SJSA1 (cell line): ENCODE results near the gene CARD16. TPM values are rescaled to one million over a fixed set of nuclear protein-coding genes. Genes with fewer than 3 reads are reported as not detected.

Experiments
- DNase-seq, 2 experiments: peaks; one replicate each; pipeline ENCODE4 v3.0.0-alpha.2; 2015 to 2020; ENCODE audit warnings: low spot score in 2 of 2, low read depth in 1 of 2
- H3K27ac ChIP-seq: fragments of 250-450 bp; sonication (Bioruptor Pico); 2 replicates; pipeline ENCODE4 v1.5.1; 2020; ENCODE audit warnings: mild to moderate bottlenecking, moderate library complexity
- H3K27me3 ChIP-seq: fragments of 250-450 bp; sonication (Bioruptor Pico); replicated peaks from 2 replicates; pipeline ENCODE4 v1.5.1; 2020; ENCODE audit warnings: mild to moderate bottlenecking, moderate library complexity
- H3K36me3 ChIP-seq: fragments of 250-450 bp; sonication (Bioruptor Pico); 2 replicates; pipeline ENCODE4 v1.5.1; 2020; ENCODE audit warnings: mild to moderate bottlenecking
- H3K4me1 ChIP-seq: fragments of 250-450 bp; sonication (Bioruptor Pico); replicated peaks from 2 replicates; pipeline ENCODE4 v1.6.1; 2021; ENCODE audit warnings: mild to moderate bottlenecking
- H3K4me3 ChIP-seq: fragments of 250-450 bp; sonication (Bioruptor Pico); 2 replicates; pipeline ENCODE4 v1.5.1; 2020; ENCODE audit warnings: mild to moderate bottlenecking
- H3K9me3 ChIP-seq: fragments of 250-450 bp; sonication (Bioruptor Pico); replicated peaks from 2 replicates; pipeline ENCODE4 v1.5.1; 2020; ENCODE audit warnings: mild to moderate bottlenecking
- total RNA-seq: library from RNA; depleted of rRNA; stranded (reverse); fragments of >200 nt; shearing (Covaris generic); gene quantifications from 2 replicates; pipeline ENCODE4 v1.2.3, GENCODE V29; 2014

CARD16 gene
- total RNA-seq, 1 experiment from 2014 or later, result 36.7 TPM

DNA sequence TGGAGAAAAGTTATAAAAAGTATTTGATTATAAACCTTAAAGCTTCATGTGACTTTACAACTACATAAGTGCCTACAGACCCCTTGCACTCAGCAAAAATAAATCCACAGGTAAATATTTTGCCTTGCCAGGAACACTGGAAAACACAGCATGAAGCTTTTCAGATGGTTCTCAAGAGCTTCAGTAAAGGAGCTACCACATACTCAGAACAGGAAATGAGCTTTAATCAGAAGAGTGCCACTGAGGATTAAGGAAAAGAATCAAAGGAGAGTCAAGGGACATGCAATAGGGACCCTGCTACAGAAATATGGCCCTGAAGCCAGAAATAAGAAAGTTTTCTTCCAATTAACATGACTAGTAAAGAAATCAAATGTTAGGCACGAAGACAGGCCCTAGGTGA is 11.4 kb downstream of the CARD16 start:
- Histone ChIP-seq H3K9me3 (no peaks in the 10 kb centered on the region), H3K4me3 (no peak overlapping the region), H3K27me3 (no peaks in the 10 kb centered on the region), H3K36me3 (no peaks in the 10 kb centered on the region), H3K4me1 (no peaks in the 10 kb centered on the region; the same call in 1 of the 2 replicates), H3K27ac (no peak overlapping the region)
- DNase-seq, result no peak

DNA sequence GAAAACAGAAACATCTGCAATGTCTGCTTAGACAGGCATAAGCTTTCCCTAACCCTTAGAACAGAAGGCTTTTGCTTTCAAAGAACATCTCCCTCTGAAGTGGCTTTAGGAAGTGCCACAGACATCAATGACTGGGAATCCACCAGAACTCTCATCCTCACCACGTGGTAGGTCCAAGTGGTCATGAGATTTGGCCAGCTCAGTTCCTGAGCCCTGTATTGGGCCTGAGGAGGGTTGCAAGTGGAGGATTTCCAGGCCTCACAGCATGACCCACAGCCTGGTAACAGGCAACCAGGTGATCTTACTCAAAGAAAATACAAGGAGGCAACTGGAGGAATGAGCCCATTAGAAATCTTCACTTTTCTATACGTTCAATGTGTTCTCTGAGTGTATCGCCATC is 11.8 kb downstream of the CARD16 start:
- no peak overlapping the region for H3K27ac ChIP-seq
- no peaks in the 10 kb centered on the region for H3K9me3 ChIP-seq
- no peaks in the 10 kb centered on the region for H3K36me3 ChIP-seq
- no peaks in the 10 kb centered on the region for H3K27me3 ChIP-seq
- DNase-seq, result no peak
- H3K4me1 ChIP-seq, result no peaks in the 10 kb centered on the region; the same call in 1 of the 2 replicates
- no peak overlapping the region for H3K4me3 ChIP-seq

DNA sequence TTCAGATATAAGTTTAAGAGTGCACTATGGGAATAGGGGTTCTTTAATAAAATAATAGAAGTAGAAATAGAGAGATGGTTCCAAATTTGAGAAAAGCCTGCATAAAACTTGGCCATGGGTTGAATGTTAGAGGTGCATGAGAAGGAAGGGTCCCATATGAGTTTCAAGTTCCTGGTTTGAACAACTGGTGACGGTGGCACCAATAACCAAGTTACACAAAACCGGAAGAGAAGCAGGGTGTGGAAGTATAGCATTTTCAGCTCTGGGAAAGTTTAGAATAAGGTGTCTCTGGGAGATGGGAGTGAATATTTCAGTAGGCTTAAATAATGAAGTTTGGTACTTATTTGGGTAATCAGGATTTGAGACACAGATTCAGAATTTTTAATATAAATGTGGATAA is 12.6 kb downstream of the CARD16 start:
- Histone ChIP-seq H3K36me3 (no peaks in the 10 kb centered on the region), H3K4me1 (no peaks in the 10 kb centered on the region; the same call in 1 of the 2 replicates), H3K4me3 (no peak overlapping the region), H3K27ac (no peak overlapping the region), H3K9me3 (no peaks in the 10 kb centered on the region), H3K27me3 (no peaks in the 10 kb centered on the region)
- DNase-seq, result no peak

DNA sequence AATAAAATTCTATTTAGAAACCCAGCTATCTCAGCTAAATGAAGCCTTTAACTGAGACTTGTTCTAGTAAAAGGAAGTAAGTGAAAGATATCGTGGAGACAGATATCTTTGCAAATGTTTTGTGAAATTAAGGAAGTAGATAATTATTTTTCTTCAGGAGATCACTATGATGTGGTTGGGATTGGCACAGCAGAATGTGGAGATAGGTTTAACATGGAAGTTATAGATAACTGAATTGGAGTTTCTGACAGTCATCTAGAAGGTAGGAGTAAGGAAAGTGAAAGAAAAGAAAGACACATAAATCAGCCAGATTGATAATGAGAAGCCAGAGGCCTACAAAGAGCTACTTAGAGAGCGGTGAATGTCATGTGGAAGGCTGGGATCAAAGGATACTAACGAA is 17.5 kb downstream of the CARD16 start:
- Histone ChIP-seq H3K9me3 (no peaks in the 10 kb centered on the region), H3K36me3 (no peaks in the 10 kb centered on the region), H3K4me3 (no peak overlapping the region), H3K27ac (no peak overlapping the region), H3K27me3 (no peaks in the 10 kb centered on the region), H3K4me1 (no peaks in the 10 kb centered on the region)
- no peak for DNase-seq

DNA sequence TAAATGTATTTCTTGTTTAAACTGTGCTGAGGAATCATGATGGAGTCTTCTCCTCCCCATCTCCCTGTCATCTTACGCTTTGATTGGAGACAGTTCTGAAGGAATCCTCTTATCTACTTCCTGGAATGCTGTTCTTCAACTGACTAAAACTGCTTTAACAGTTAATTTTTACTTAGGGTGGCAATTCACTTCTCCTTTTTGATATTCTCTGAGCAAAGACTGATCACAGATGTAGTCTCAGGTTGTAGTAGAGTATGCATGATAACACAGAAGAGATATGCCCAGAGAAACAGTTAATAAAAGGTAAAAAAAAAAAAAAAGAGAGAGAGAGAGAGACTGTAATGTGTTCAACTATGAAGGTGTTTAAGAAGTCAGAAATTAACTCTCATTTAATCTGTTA is 20.7 kb downstream of the CARD16 start:
- no peaks in the 10 kb centered on the region for H3K9me3 ChIP-seq
- H3K27me3 ChIP-seq, result no peaks in the 10 kb centered on the region
- no peaks in the 10 kb centered on the region for H3K36me3 ChIP-seq
- DNase-seq, result no peak
- no peak overlapping the region for H3K4me3 ChIP-seq
- no peak overlapping the region for H3K27ac ChIP-seq
- no peaks in the 10 kb centered on the region for H3K4me1 ChIP-seq

DNA sequence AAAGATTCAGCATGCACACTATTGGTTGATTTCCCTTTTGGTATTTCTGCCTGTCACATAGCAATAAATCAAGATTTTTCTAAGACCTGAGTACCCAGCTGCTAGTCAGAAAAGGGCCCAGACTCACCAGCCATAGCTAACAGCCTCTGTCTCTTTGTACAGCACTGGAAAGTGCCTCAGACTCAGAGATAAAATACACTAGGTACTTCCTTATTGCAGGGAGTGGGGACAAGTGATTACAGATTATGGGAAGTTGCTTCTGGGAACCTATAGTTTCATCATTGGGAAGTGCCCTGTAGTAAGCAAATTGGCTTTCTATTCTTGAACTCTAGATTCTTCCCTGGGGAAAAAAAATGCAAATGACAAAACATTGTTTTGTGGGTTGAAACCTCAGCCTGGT is 22.1 kb downstream of the CARD16 start, which contains the start of gene CASP5:
Gene CASP5, minus strand, starts transcription at position 166 of the 400 bp plus-strand sequence. Its CDS starts 32 bp downstream, at position 134.
- H3K36me3 ChIP-seq, result no peaks in the 10 kb centered on the region
- H3K4me3 ChIP-seq, result no peak within 1 kb of the TSS
- no peaks in the 10 kb centered on the region for H3K27me3 ChIP-seq
- H3K27ac ChIP-seq, result no peak within 1 kb of the TSS
- H3K4me1 ChIP-seq, result no peaks in the 10 kb centered on the region
- no peak for DNase-seq
- no peaks in the 10 kb centered on the region for H3K9me3 ChIP-seq

DNA sequence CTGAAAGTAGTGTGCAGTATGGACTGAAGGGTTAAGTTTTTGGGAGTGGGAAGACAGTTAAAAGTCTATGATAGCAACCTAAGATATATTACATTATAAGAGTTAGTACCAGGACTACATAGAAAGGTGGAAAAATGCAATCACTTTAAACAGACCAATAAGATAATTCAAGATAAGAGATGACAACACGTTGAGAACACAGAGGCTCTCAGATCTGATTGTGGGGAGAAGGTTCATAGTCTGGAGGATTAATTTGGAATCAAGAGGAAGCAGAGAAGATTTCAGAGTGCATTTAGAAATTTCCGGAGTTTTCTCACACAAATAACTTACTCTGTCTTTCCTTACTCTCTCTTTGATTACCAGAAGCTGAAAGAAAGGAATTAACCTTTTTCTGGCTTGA is 22.6 kb downstream of the CARD16 start:
- no peak overlapping the region for H3K27ac ChIP-seq
- H3K27me3 ChIP-seq, result no peaks in the 10 kb centered on the region
- no peaks in the 10 kb centered on the region for H3K4me1 ChIP-seq
- H3K4me3 ChIP-seq, result no peak overlapping the region
- no peaks in the 10 kb centered on the region for H3K36me3 ChIP-seq
- no peaks in the 10 kb centered on the region for H3K9me3 ChIP-seq
- DNase-seq, result no peak

DNA sequence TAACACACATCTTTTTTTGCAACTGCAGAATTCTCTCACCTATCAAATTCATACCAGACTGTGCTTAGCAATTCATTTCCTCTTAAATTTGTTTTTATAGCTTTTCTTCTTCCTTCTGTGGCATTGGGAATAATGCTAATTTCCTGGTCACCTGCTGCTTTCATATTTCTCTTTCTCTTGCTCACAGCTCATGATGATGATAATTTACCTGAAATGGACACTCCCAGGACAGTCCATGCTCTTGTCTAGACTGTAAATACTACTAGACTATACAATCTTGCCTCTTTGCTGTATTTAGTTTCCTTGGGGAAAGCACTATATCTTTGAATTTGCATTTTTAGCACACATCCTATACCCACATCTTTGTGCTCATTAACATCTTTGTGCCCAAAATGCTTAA is 37.7 kb downstream of the CARD16 start:
- Histone ChIP-seq H3K27me3 (no peaks in the 10 kb centered on the region), H3K4me3 (no peak overlapping the region), H3K4me1 (peaks cover 5% of the 10 kb centered on the region), H3K36me3 (no peaks in the 10 kb centered on the region), H3K9me3 (no peaks in the 10 kb centered on the region), H3K27ac (no peak overlapping the region)
- DNase-seq, result no peak

DNA sequence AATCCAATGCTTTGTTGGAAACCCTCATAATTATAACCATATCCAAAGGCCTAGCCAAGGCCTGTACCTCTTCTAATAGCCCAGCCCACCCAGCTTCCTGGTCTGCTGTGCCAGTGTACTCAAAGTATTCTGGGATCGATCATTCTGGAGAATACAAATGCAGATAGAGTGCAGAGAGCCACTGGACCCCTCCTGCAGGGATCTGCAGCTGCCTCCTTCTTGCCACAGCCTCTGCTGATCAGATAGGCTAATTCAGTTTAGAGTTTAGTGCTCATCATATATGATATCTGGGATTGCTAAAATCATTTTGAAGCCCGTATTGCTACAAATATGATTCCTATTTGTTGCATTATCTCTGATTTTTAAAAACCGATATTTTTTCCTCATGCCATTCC is 39.7 kb downstream of the CARD16 start:
- no peaks in the 10 kb centered on the region for H3K36me3 ChIP-seq
- no peaks in the 10 kb centered on the region for H3K27me3 ChIP-seq
- H3K9me3 ChIP-seq, result no peaks in the 10 kb centered on the region
- H3K27ac ChIP-seq, result no peak overlapping the region
- H3K4me3 ChIP-seq, result no peak overlapping the region
- H3K4me1 ChIP-seq, result peaks cover 5% of the 10 kb centered on the region
- no peak for DNase-seq

DNA sequence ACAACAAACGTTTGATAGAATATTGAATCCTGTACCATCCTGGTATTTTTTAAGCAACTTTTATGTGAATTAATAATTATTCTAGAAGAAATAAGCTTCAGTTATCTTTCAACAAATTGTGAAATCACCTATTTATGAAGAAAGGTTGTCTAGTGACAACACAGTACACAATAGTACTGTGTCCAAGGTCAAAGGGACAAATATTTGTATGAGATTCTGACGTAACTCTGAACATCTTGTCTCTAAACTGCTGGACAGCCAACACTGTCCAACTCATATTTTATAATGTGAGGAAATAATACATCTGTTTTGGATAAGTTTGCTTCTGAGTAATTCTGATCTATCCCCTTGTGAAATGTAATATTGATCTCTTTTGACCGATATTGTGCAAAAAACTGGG is 41.1 kb downstream of the CARD16 start:
- Histone ChIP-seq H3K4me3 (no peak overlapping the region), H3K27me3 (no peaks in the 10 kb centered on the region), H3K4me1 (peaks cover 5% of the 10 kb centered on the region), H3K36me3 (no peaks in the 10 kb centered on the region), H3K27ac (no peak overlapping the region), H3K9me3 (no peaks in the 10 kb centered on the region)
- no peak for DNase-seq

DNA sequence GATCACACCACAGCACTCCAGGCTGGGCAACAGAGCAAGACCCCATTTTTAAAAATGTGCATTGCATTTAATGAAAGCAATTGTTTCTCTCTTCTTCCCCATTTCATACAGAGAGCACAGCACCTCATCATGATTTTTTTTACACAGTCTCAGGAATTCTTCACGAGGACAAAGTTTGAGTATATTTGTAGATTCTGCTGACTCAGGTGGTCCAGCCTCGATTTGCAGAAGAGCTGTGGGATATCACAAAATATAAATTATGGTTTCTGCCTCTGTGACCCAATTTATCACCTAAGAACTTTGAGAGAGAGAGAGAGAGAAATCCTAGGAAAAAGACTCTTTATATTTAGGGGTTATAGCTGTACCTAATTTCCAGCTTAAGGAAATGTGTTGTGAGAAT is 42.0 kb downstream of the CARD16 start:
- no peaks in the 10 kb centered on the region for H3K36me3 ChIP-seq
- H3K27me3 ChIP-seq, result no peaks in the 10 kb centered on the region
- peaks cover 5% of the 10 kb centered on the region for H3K4me1 ChIP-seq
- H3K9me3 ChIP-seq, result no peaks in the 10 kb centered on the region
- H3K27ac ChIP-seq, result no peak overlapping the region
- no peak overlapping the region for H3K4me3 ChIP-seq
- DNase-seq, result no peak

DNA sequence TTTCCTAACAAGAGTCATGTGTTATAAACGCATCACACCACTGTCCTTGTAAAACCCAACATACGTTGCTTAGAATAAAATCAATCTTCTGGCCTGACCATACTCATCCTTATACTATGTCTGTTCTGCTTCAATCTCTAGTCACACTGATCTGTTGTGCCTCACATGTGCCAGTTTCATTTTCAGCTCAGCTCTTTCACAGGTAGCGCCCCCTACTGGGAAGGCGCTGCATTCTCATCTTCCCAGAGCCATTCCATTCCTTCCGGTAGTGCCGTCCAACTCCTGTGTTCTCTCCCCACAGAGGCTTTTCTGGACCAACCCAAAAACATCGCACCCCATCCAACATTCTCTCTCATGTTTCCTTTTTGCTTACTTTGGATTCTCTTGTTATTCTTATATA is 44.3 kb downstream of the CARD16 start:
- Histone ChIP-seq H3K27me3 (no peaks in the 10 kb centered on the region), H3K9me3 (no peaks in the 10 kb centered on the region), H3K36me3 (no peaks in the 10 kb centered on the region), H3K4me1 (peaks cover 8% of the 10 kb centered on the region), H3K27ac (no peak overlapping the region), H3K4me3 (no peak overlapping the region)
- DNase-seq, result no peak

DNA sequence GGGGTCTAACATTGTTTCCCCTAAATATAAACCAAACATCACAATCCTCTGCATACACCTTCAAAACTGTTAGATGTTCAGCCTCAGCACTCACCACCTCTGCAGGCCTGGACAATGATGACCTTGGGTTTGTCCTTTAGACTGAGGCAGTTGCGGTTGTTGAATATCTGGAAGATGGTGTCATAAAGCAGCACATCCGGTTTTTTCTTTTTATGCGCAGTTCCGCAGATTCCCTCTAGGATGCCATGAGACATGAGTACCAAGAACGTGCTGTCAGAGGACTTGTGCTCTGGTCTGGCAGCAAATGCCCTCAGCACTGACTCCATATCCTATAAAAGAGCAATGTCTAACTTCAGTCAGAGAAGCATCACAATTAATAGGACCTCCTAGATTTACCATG is 45.0 kb downstream of the CARD16 start:
- no peaks in the 10 kb centered on the region for H3K36me3 ChIP-seq
- DNase-seq, result no peak
- H3K27me3 ChIP-seq, result no peaks in the 10 kb centered on the region
- H3K9me3 ChIP-seq, result no peaks in the 10 kb centered on the region
- H3K4me3 ChIP-seq, result no peak overlapping the region
- H3K4me1 ChIP-seq, result peaks cover 3% of the 10 kb centered on the region; the same call in 1 of the 2 replicates
- no peak overlapping the region for H3K27ac ChIP-seq

DNA sequence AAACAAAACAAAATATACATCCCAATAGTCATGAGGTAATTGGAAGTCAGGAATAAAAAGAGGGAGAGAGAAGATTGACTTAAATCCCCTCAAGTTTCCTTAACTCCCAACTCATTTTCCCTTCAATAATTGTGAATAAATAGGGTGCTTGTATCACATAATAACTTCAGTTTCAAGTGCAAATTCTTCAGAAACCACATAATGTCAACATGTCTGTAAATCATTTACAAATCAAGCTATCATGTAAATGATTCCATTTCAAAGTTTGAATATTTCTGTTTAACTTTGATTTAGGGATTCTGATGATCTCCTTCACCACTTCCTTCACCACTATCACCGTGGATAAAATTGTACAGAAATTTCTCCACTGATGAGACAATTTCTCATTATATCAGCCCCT is 45.4 kb downstream of the CARD16 start:
- Histone ChIP-seq H3K4me1 (peaks cover 3% of the 10 kb centered on the region; the same call in 1 of the 2 replicates), H3K9me3 (no peaks in the 10 kb centered on the region), H3K36me3 (no peaks in the 10 kb centered on the region), H3K27me3 (no peaks in the 10 kb centered on the region), H3K27ac (no peak overlapping the region), H3K4me3 (no peak overlapping the region)
- no peak for DNase-seq

DNA sequence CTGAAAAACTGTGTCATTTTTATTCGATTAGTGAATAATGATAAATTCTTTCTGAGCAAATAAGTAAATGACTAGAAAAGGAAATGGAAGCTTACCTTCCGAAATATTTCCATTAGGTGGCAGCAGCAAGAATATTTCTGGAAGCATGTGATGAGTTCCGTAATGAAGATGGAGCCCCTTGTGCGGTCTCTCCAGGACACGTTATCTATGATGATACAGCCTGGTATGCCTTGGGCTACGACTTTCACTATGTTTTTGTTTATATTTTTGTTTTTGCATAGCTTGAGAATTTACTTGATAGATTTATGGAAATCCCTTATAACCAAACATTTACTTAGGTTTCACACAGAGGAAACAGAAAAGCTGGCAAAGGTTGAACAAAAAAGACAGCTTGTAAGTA is 47.8 kb downstream of the CARD16 start:
- peak overlapping the region; percentile 67 for H3K27ac ChIP-seq
- H3K27me3 ChIP-seq, result no peaks in the 10 kb centered on the region
- H3K4me1 ChIP-seq, result peaks cover 3% of the 10 kb centered on the region; the same call in 1 of the 2 replicates
- no peaks in the 10 kb centered on the region for H3K9me3 ChIP-seq
- peak overlapping the region; percentile 17; the same call in 1 of the 2 replicates for H3K4me3 ChIP-seq
- DNase-seq, result peak in 1 of 2 experiments; percentile 58
- H3K36me3 ChIP-seq, result no peaks in the 10 kb centered on the region
